ENCODE results near the gene FGFRL1.
"Not testable (repeated sequence)": the region's sequence is repeated elsewhere in the genome, so short reads cannot be mapped to it uniquely, and the experiment has no call there.

FGFRL1 gene

GRCh38 chr4:972651-973424 lies 38.6 kb upstream of the FGFRL1 start:
- DNase-seq (ENCODE audit: low read depth in 1 of 2, low spot score in 1 of 2), result peak; percentile 22 to 55

GRCh38 chr4:973431-974397 lies 37.7 kb upstream of the FGFRL1 start, which contains the start of gene DGKQ:
Gene DGKQ (minus strand): TSS chr4:973569. CDS start chr4:973482, 87 bp downstream.
- peak; percentile 78 to 88 for DNase-seq (ENCODE audit: low read depth in 1 of 2, low spot score in 1 of 2)

GRCh38 chr4:974668-975067 lies 36.8 kb upstream of the FGFRL1 start:
- no peak for DNase-seq (ENCODE audit: low read depth in 1 of 2, low spot score in 1 of 2)

GRCh38 chr4:976016-976415 lies 35.4 kb upstream of the FGFRL1 start:
- DNase-seq (ENCODE audit: low read depth in 1 of 2, low spot score in 1 of 2), result not testable (repeated sequence)

GRCh38 chr4:978957-979701 lies 32.3 kb upstream of the FGFRL1 start:
- DNase-seq (ENCODE audit: low read depth in 1 of 2, low spot score in 1 of 2), result no peak

- no peak for DNase-seq (ENCODE audit: low read depth in 1 of 2, low spot score in 1 of 2)
These were observed 29.1 kb upstream of the FGFRL1 start for GRCh38 chr4:982291-982690.

- no peak for DNase-seq (ENCODE audit: low read depth in 1 of 2, low spot score in 1 of 2)
These were observed 28.6 kb upstream of the FGFRL1 start for GRCh38 chr4:982814-983213.

- DNase-seq (ENCODE audit: low read depth in 1 of 2, low spot score in 1 of 2), result no peak
These were observed 26.9 kb upstream of the FGFRL1 start for GRCh38 chr4:984336-985054.

- DNase-seq (ENCODE audit: low read depth in 1 of 2, low spot score in 1 of 2), result peak; percentile 49 to 56
These were observed 26.1 kb upstream of the FGFRL1 start for GRCh38 chr4:985123-985830.

- no peak for DNase-seq (ENCODE audit: low read depth in 1 of 2, low spot score in 1 of 2)
These were observed 25.0 kb upstream of the FGFRL1 start for GRCh38 chr4:986428-986878.

- peak; percentile 71 to 79 for DNase-seq (ENCODE audit: low read depth in 1 of 2, low spot score in 1 of 2)
These were observed 24.4 kb upstream of the FGFRL1 start, which contains the start of gene IDUA for GRCh38 chr4:986879-987623. Gene IDUA (plus strand): TSS chr4:987044. CDS start chr4:987085, 41 bp downstream.

GRCh38 chr4:987624-988513 lies 23.6 kb upstream of the FGFRL1 start:
- no peak for DNase-seq (ENCODE audit: low read depth in 1 of 2, low spot score in 1 of 2)

GRCh38 chr4:988726-989721 lies 22.4 kb upstream of the FGFRL1 start:
- DNase-seq (ENCODE audit: low read depth in 1 of 2, low spot score in 1 of 2), result no peak

- DNase-seq (ENCODE audit: low read depth in 1 of 2, low spot score in 1 of 2), result no peak
These were observed 21.5 kb upstream of the FGFRL1 start for GRCh38 chr4:989722-990471.

GRCh38 chr4:990746-991367 lies 20.6 kb upstream of the FGFRL1 start:
- DNase-seq (ENCODE audit: low read depth in 1 of 2, low spot score in 1 of 2), result no peak
